A673 (cell line): ENCODE results near the gene MT1H. TPM values are rescaled to one million over a fixed set of nuclear protein-coding genes. Genes with fewer than 3 reads are reported as not detected.
"Not testable (repeated sequence)": the region's sequence is repeated elsewhere in the genome, so short reads cannot be mapped to it uniquely, and the experiment has no call there.

Experiments used
- BruUV-seq: library from RNA; stranded (reverse); fragments of 400-500 nt; replicated peaks from 2 replicates; lab custom pipeline; 2021; lab: Mats Ljungman, UMichigan
- CTCF ChIA-PET: fragments of 300-600 bp; sonication (Branson Sonifier 250); formaldehyde crosslinking; loops from one replicate; lab custom pipeline; 2022; ENCODE audit warnings: antibody characterized with exemption; lab: Charles Lee
- POLR2A ChIA-PET: fragments of 300-600 bp; sonication (Branson Sonifier 250); formaldehyde crosslinking; loops from one replicate; lab custom pipeline; 2022; ENCODE audit warnings: antibody characterized with exemption; ENCODE audit not compliant: low non-redundant PET; lab: Charles Lee
- DNase-seq: peaks from one replicate; pipeline ENCODE4 v3.0.0-alpha.2; 2015; ENCODE audit warnings: low spot score
- H3K27ac ChIP-seq: fragments of 200-600 bp; sonication (generic); 2 replicates; pipeline ENCODE4 v1.5.1; 2016; ENCODE audit warnings: mixed run types, low read depth, mild to moderate bottlenecking, mixed read lengths, antibody characterized with exemption, low read length; ENCODE audit not compliant: poor library complexity, severe bottlenecking
- H3K27me3 ChIP-seq: fragments of 200-600 bp; sonication (generic); replicated peaks from 2 replicates; pipeline ENCODE4 v1.6.1; 2017; ENCODE audit warnings: mixed run types, low read depth, mild to moderate bottlenecking, mixed read lengths, antibody characterized with exemption, low read length; ENCODE audit not compliant: insufficient read depth, poor library complexity
- H3K36me3 ChIP-seq: fragments of 200-600 bp; sonication (generic); 2 replicates; pipeline ENCODE4 v1.6.1; 2016; ENCODE audit warnings: mixed run types, mild to moderate bottlenecking, mixed read lengths, antibody characterized with exemption, low read length; ENCODE audit not compliant: insufficient read depth, poor library complexity, severe bottlenecking
- H3K4me1 ChIP-seq: fragments of 200-600 bp; sonication (generic); 2 replicates; pipeline ENCODE4 v1.6.1; 2017; ENCODE audit warnings: mixed run types, mild to moderate bottlenecking, mixed read lengths, antibody characterized with exemption, low read length; ENCODE audit not compliant: insufficient read depth, poor library complexity, severe bottlenecking
- H3K4me3 ChIP-seq: fragments of 200-600 bp; sonication (generic); 2 replicates; pipeline ENCODE4 v1.5.1; 2016; ENCODE audit warnings: low read depth, mixed run types, mild to moderate bottlenecking, mixed read lengths, low read length; ENCODE audit not compliant: poor library complexity, severe bottlenecking
- H3K9me3 ChIP-seq: fragments of 200-600 bp; sonication (generic); 2 replicates; pipeline ENCODE4 v1.6.1; 2016; ENCODE audit warnings: mixed run types, low read depth, mild to moderate bottlenecking, mixed read lengths, antibody characterized with exemption, low read length; ENCODE audit not compliant: poor library complexity, severe bottlenecking
- CTCF ChIP-seq: fragments of 300-800, 200-600 bp; sonication (generic); conservative IDR thresholded peaks from 2 replicates; pipeline ENCODE4 v1.5.1; 2017; ENCODE audit warnings: low read depth, mild to moderate bottlenecking, antibody characterized with exemption, low read length, moderate library complexity, mixed read lengths
- EZH2 ChIP-seq: fragments of 200-600 bp; sonication (generic); IDR thresholded peaks from 2 replicates; pipeline ENCODE4 v1.6.1; 2017; ENCODE audit warnings: borderline replicate concordance, low read depth, mild to moderate bottlenecking, mixed read lengths, antibody characterized with exemption, low read length; ENCODE audit not compliant: poor library complexity, severe bottlenecking
- intact Hi-C: fragments of 100-400 bp; cut with micrococcal nuclease; formaldehyde crosslinking; loops from one replicate; pipeline ENCODE4 v1.10.0; 2022; ENCODE audit not compliant: unreplicated experiment
- total RNA-seq: library from RNA; stranded (reverse); gene quantifications from 2 replicates; pipeline ENCODE4 v1.2.3, GENCODE V29; 2021

Gene MT1H
- total RNA-seq, 1 experiment from 2014 or later: 2.4 TPM

DNA sequence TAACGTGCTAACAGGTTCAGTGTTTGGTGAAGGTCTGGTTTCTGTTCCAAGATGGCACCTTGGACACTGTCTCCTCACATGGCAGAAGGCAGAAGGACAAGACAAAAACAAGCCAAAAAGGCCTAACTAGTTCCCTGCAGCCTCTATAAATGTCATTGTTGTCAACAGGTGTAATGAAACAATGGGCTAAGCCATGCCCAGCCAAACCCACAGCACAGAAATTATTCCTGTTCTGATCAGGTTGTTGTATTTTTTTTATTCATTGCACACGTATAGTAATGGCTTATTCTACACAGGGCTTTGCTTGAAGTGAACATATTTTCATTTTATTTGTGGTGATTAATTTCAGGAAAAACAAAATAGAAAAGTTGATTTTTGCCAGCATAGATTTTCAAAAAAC, 44.2 kb downstream of the MT1H start:
- H3K9me3 ChIP-seq: no peaks in the 10 kb centered on the region
- no TSS peak for BruUV-seq
- no peak for DNase-seq
- POLR2A ChIA-PET: no interaction called here
- intact Hi-C loops: no loop called here
- H3K36me3 ChIP-seq: no peaks in the 10 kb centered on the region
- no peak for TF ChIP-seq EZH2
- no peak for TF ChIP-seq CTCF
- no peak overlapping the region for H3K27ac ChIP-seq
- no peaks in the 10 kb centered on the region for H3K27me3 ChIP-seq
- CTCF ChIA-PET: no interaction called here
- H3K4me1 ChIP-seq: no peaks in the 10 kb centered on the region
- H3K4me3 ChIP-seq: no peak overlapping the region

- Histone ChIP-seq H3K4me3 (no peak overlapping the region), H3K4me1 (no peaks in the 10 kb centered on the region), H3K27me3 (no peaks in the 10 kb centered on the region), H3K9me3 (no peaks in the 10 kb centered on the region), H3K27ac (no peak overlapping the region), H3K36me3 (no peaks in the 10 kb centered on the region)
- BruUV-seq: no TSS peak
- ChIA-PET POLR2A (no interaction called here), CTCF (no interaction called here)
- intact Hi-C loops: no loop called here
- TF ChIP-seq CTCF: no peak
- TF ChIP-seq EZH2: no peak
- no peak for DNase-seq
Measured at GRCh38 chr16:56715126-56715525, 45.5 kb downstream of the MT1H start.

- no TSS peak for BruUV-seq
- Histone ChIP-seq H3K9me3 (no peaks in the 10 kb centered on the region), H3K27ac (no peak overlapping the region), H3K4me3 (no peak overlapping the region), H3K36me3 (no peaks in the 10 kb centered on the region), H3K27me3 (no peaks in the 10 kb centered on the region), H3K4me1 (no peaks in the 10 kb centered on the region)
- ChIA-PET CTCF (no interaction called here), POLR2A (no interaction called here)
- no peak for DNase-seq
- TF ChIP-seq CTCF (no peak), EZH2 (no peak)
- intact Hi-C loops: no loop called here
Measured at GRCh38 chr16:56716761-56717160, 47.1 kb downstream of the MT1H start.

- H3K4me1 ChIP-seq, BruUV-seq, H3K4me3 ChIP-seq, POLR2A ChIA-PET, H3K9me3 ChIP-seq, DNase-seq, H3K27me3 ChIP-seq, H3K27ac ChIP-seq, intact Hi-C loops, H3K36me3 ChIP-seq, CTCF ChIA-PET: not testable (repeated sequence)
Measured at GRCh38 chr16:56717532-56717931, 47.9 kb downstream of the MT1H start.
